ENCODE data around the gene ENTPD7.

ENTPD7 gene

GRCh38 chr10:99754670-99755069, 95.4 kb downstream of the ENTPD7 start:
- no peak for DNase-seq

All from Kasumi-1 (cell line).